HG03469 (cell line): Measurements from ENCODE around the gene DEF6.

Source experiments
- ATAC-seq: cut with Tn5 transposase; IDR thresholded peaks from one replicate; pipeline ENCODE4 v1.9.1; 2021; ENCODE audit warnings: mild to moderate bottlenecking, moderate library complexity, moderate number of reproducible peaks; ENCODE audit not compliant: unreplicated experiment

DEF6 gene

DNA sequence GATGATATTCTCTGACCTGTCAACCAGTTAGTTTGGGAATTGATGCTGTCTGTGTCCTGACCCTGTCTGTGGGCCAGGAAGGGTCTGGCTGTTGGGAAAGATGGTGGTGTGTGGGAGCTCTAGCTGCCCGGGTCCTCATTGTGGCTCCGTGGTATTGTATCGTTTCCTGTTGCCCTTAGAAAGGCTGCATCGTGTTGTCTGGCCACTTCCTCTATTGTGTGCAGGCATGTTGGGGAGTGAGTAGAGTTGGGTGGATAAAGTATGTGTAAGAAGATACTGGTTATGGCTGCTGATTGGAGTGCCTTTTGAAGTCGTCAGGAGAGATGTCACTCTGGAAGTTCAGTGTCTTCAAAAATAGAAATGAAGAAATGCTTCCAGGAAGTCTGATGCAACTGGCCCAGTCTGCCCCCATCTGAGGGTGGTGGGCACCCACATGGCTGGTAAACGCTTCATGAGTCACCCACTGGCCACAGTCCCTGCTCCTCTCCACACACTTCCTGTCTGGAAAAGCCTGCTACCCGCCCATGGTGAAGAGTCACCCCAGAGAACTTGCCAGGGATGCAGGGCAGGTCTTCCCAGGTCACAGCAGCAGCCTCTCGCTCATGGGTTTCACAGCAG lies 72.6 kb downstream of the DEF6 start:
- peak; percentile 45 for ATAC-seq

GRCh38 chr6:35370785-35371493 lies 73.3 kb downstream of the DEF6 start:
- no peak for ATAC-seq
